HEK293 (cell line): ENCODE data around the gene EGFL8.

Experiments used
- HOXD13 ChIP-seq: sonication (generic); formaldehyde crosslinking; IDR thresholded peaks from 2 replicates; pipeline ENCODE4 v1.8.0; 2022; ENCODE audit warnings: missing genetic modification reagents, borderline replicate concordance
- IKZF3 ChIP-seq: fragments of 450-650 bp; IDR thresholded peaks from 2 replicates; pipeline ENCODE4 v1.5.0; 2018; ENCODE audit warnings: missing biosample characterization, mild to moderate bottlenecking, missing genetic modification characterization, moderate library complexity
- KLF8 ChIP-seq: fragments of 450-650 bp; formaldehyde crosslinking; IDR thresholded peaks from 2 replicates; pipeline ENCODE4 v1.5.1; 2016; ENCODE audit warnings: missing biosample characterization, missing genetic modification characterization
- KLF9 ChIP-seq: fragments of 450-650 bp; formaldehyde crosslinking; IDR thresholded peaks from 2 replicates; pipeline ENCODE4 v1.5.1; 2016; ENCODE audit warnings: missing biosample characterization, missing genetic modification characterization, low read depth
- MYNN ChIP-seq: fragments of 450-650 bp; formaldehyde crosslinking; IDR thresholded peaks from 2 replicates; pipeline ENCODE4 v1.5.1; 2016; ENCODE audit warnings: missing biosample characterization, missing genetic modification characterization, borderline replicate concordance
- REST ChIP-seq: fragments of 450-650 bp; formaldehyde crosslinking; IDR thresholded peaks from 2 replicates; pipeline ENCODE4 v1.5.1; 2016; ENCODE audit warnings: missing biosample characterization, missing genetic modification characterization
- YY2 ChIP-seq: fragments of 450-650 bp; formaldehyde crosslinking; IDR thresholded peaks from 2 replicates; pipeline ENCODE4 v1.5.1; 2016; ENCODE audit warnings: missing biosample characterization, missing genetic modification characterization
- ZNF16 ChIP-seq: fragments of 450-650 bp; formaldehyde crosslinking; IDR thresholded peaks from 2 replicates; pipeline ENCODE4 v1.5.1; 2016; ENCODE audit warnings: low read depth, missing biosample characterization, missing genetic modification characterization
- ZNF24 ChIP-seq: fragments of 450-650 bp; formaldehyde crosslinking; IDR thresholded peaks from 2 replicates; pipeline ENCODE4 v1.5.1; 2016; ENCODE audit warnings: missing biosample characterization, missing genetic modification characterization
- ZNF26 ChIP-seq: fragments of 450-650 bp; formaldehyde crosslinking; IDR thresholded peaks from 2 replicates; pipeline ENCODE4 v1.5.1; 2016; ENCODE audit warnings: missing biosample characterization, missing genetic modification characterization
- ZNF280D ChIP-seq: fragments of 450-650 bp; formaldehyde crosslinking; IDR thresholded peaks from 2 replicates; pipeline ENCODE4 v1.5.1; 2016; ENCODE audit warnings: missing biosample characterization, missing genetic modification characterization
- ZNF292 ChIP-seq: fragments of 450-650 bp; formaldehyde crosslinking; IDR thresholded peaks from 2 replicates; pipeline ENCODE4 v1.5.1; 2016; ENCODE audit warnings: low read depth, missing biosample characterization, missing genetic modification characterization, borderline replicate concordance
- ZNF335 ChIP-seq: fragments of 450-650 bp; formaldehyde crosslinking; conservative IDR thresholded peaks from 2 replicates; pipeline ENCODE4 v1.5.1; 2016; ENCODE audit warnings: missing biosample characterization, missing genetic modification characterization
- ZNF341 ChIP-seq: fragments of 450-650 bp; formaldehyde crosslinking; IDR thresholded peaks from 2 replicates; pipeline ENCODE4; 2016; ENCODE audit warnings: low read depth, missing biosample characterization, missing genetic modification characterization
- ZNF449 ChIP-seq: fragments of 450-650 bp; formaldehyde crosslinking; IDR thresholded peaks from 2 replicates; pipeline ENCODE4 v1.5.1; 2017; ENCODE audit warnings: missing biosample characterization, mild to moderate bottlenecking, missing genetic modification characterization, moderate library complexity
- ZNF510 ChIP-seq: fragments of 450-650 bp; formaldehyde crosslinking; IDR thresholded peaks from 2 replicates; pipeline ENCODE4 v1.5.1; 2018; ENCODE audit warnings: mild to moderate bottlenecking, missing genetic modification characterization, missing biosample characterization; ENCODE audit not compliant: insufficient replicate concordance
- ZNF513 ChIP-seq: fragments of 450-650 bp; IDR thresholded peaks from 2 replicates; pipeline ENCODE4 v1.5.1; 2018; ENCODE audit warnings: missing biosample characterization, missing genetic modification characterization
- ZNF544 ChIP-seq: fragments of 450-650 bp; formaldehyde crosslinking; IDR thresholded peaks from 2 replicates; pipeline ENCODE4 v1.5.0; 2017; ENCODE audit warnings: missing biosample characterization, missing genetic modification characterization
- ZNF558 ChIP-seq: fragments of 450-650 bp; formaldehyde crosslinking; IDR thresholded peaks from 2 replicates; pipeline ENCODE4 v1.5.1; 2016; ENCODE audit warnings: missing biosample characterization, missing genetic modification characterization
- ZNF626 ChIP-seq: fragments of 450-650 bp; sonication (Bioruptor Pico); formaldehyde crosslinking; IDR thresholded peaks from 2 replicates; pipeline ENCODE4 v1.5.1; 2018; ENCODE audit warnings: missing biosample characterization, missing genetic modification characterization, inconsistent platforms
- ZNF837 ChIP-seq: fragments of 450-650 bp; formaldehyde crosslinking; IDR thresholded peaks from 2 replicates; pipeline ENCODE4 v1.5.1; 2016; ENCODE audit warnings: missing biosample characterization, missing genetic modification characterization
- ZSCAN16 ChIP-seq: fragments of 450-650 bp; formaldehyde crosslinking; IDR thresholded peaks from 2 replicates; pipeline ENCODE4 v1.5.1; 2016; ENCODE audit warnings: missing biosample characterization, missing genetic modification characterization
- ZSCAN4 ChIP-seq: fragments of 450-650 bp; formaldehyde crosslinking; IDR thresholded peaks from 2 replicates; pipeline ENCODE4 v1.5.1; 2017; ENCODE audit warnings: missing biosample characterization, missing genetic modification characterization
- ZSCAN5A ChIP-seq: fragments of 450-650 bp; formaldehyde crosslinking; IDR thresholded peaks from 2 replicates; pipeline ENCODE4 v1.5.1; 2016; ENCODE audit warnings: missing biosample characterization, missing genetic modification characterization

EGFL8 gene

GRCh38 chr6:32195902-32196681, 31.7 kb downstream of the EGFL8 start (continued):
- no peak for TF ChIP-seq ZNF280D (tag by site-specific recombination)
- no peak for TF ChIP-seq ZNF513 (tag by site-specific recombination)
- peak; percentile 65 for TF ChIP-seq IKZF3 (tag by site-specific recombination)
- no peak for TF ChIP-seq ZNF626 (tag by site-specific recombination)
- TF ChIP-seq KLF9 (tag by site-specific recombination): peak; percentile 93
- TF ChIP-seq ZNF16 (tag by site-specific recombination): no peak
- no peak for TF ChIP-seq YY2 (tag by site-specific recombination)
- no peak for TF ChIP-seq ZNF837 (tag by site-specific recombination)
- peak; percentile 63; the same call in 1 of the 2 replicates for TF ChIP-seq ZSCAN16 (tag by site-specific recombination)
- TF ChIP-seq ZNF510 (tag by site-specific recombination): no peak
- TF ChIP-seq ZSCAN4 (tag by site-specific recombination): peak; percentile 40; the same call in 1 of the 2 replicates
- TF ChIP-seq MYNN (tag by site-specific recombination): no peak
- no peak for TF ChIP-seq ZNF558 (tag by site-specific recombination)
- no peak for TF ChIP-seq ZNF292 (tag by site-specific recombination)
- peak; percentile 98 for TF ChIP-seq ZNF335 (tag by site-specific recombination)
- peak; percentile 79; the same call in 1 of the 2 replicates for TF ChIP-seq ZSCAN5A
- TF ChIP-seq ZNF24: no peak; the same call in none of the 2 replicates
- TF ChIP-seq REST (tag by site-specific recombination): peak; percentile 33
- TF ChIP-seq ZNF544: no peak
- peak; percentile 27; the same call in 1 of the 2 replicates for TF ChIP-seq ZNF449 (tag by site-specific recombination)
- peak; percentile 98 for TF ChIP-seq ZNF341
- TF ChIP-seq ZNF26 (tag by site-specific recombination): no peak
- TF ChIP-seq HOXD13 (CRISPR knock-in tag): no peak
- peak; percentile 76 for TF ChIP-seq KLF8
